ENCODE measurements around the gene C10orf90. TPM values are rescaled to one million over a fixed set of nuclear protein-coding genes. Genes with fewer than 3 reads are reported as not detected.

C10orf90 gene
- polyA plus RNA-seq, 5 donors = 13.0 to 29.3 (median 16.3) TPM

GRCh38 chr10:126675656-126676438, 5.4 kb upstream of the C10orf90 start:
- no peak for DNase-seq

GRCh38 chr10:126674741-126675515, 4.4 kb upstream of the C10orf90 start:
- DNase-seq = no peak

DNA sequence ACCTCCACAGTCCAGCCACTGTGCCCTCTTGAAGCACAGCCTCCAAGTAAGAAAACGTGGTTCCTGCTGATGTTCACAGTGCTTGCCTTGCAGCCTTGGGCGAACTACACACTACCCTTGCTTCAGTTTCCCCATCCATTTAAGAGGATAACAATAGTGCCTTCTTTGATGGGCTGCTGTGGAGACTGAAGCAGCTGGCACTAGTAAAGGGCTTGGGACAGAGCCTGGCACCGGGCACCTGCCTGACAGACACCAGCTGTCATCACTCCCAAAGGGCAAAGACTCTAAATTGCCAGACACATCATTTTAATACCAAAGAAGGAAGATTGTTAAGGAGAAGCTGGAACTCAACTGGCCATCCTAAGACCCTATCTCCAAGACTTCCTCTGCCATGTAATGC, 3.1 kb upstream of the C10orf90 start:
- DNase-seq = no peak

DNA sequence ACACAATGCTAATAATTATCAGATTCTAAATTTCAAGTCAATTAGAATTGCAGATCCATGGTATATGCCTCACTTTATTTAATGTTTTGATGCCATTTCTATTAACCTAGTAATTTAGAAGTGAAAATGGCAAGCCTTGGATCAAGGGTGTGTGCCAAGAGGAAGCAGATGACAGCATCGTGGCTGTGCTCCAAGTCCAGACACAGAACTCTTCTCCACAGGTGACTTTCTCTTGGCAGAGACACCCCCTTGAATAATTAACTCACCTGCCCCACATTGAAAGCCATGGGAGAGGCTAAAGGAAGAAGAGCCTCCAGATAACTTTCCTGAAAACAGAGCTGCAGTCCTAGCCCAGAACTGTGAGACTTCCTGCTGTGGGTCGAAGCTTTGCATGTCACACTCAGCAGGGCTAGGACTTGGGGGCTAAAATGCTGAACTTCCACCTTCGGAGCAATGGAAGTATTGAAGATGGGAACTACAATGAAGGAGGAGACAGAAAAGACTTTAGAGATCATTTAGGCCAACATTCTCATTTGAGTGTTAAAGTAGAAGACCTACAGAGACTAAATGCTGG, 996 bp upstream of the C10orf90 start:
- no peak for DNase-seq

GRCh38 chr10:126670895-126671261, 385 bp upstream of the C10orf90 start:
- DNase-seq = no peak

- no peak for DNase-seq
Observed at GRCh38 chr10:126669168-126669567, 1.3 kb downstream of the C10orf90 start.

DNA sequence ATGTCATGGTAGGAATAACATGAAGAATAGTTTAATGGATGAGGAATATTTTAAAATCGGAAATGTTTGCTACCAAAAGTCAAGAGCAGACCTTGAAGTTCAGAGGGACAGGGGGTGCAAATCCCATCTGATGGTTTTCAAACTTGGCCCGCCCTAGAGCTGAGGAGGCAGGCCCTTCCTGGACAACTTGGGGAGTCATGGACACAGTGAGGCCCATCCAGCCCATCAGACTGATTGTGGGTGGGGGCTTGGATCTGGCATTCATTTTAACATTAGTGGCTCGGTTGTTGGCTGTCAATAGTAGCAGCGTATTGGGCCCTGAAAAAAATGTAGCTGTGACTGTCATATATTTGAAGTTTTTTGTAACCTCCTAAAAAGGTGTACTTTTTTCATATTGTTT, 2.0 kb downstream of the C10orf90 start:
- no peak for DNase-seq

- DNase-seq = no peak
Observed at GRCh38 chr10:126667568-126667967, 2.9 kb downstream of the C10orf90 start.

- DNase-seq = peak in 1 of 2 donors; percentile 24
Observed at GRCh38 chr10:126665207-126665606, 5.3 kb downstream of the C10orf90 start.

GRCh38 chr10:126663880-126664279, 6.6 kb downstream of the C10orf90 start:
- no peak for DNase-seq

DNA sequence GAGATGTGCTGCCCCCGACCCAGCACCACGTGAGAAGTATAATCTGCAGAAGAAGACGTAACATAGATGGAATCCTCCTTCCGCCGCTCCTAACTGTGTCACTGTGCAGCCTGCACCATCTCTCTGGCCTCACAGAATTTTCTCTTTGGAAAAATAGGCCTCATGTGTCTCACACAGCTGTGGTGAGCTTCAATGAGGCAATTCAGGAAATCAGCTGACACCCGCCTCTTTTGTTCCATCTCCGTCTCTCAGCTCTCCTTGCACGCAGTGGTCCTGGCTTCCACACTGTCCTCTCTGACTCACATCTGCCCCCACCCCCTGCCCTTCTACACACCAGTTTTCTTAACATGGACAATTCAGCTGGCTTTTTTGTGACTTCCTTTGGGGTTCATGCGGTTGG, 7.2 kb downstream of the C10orf90 start:
- DNase-seq = no peak

DNA sequence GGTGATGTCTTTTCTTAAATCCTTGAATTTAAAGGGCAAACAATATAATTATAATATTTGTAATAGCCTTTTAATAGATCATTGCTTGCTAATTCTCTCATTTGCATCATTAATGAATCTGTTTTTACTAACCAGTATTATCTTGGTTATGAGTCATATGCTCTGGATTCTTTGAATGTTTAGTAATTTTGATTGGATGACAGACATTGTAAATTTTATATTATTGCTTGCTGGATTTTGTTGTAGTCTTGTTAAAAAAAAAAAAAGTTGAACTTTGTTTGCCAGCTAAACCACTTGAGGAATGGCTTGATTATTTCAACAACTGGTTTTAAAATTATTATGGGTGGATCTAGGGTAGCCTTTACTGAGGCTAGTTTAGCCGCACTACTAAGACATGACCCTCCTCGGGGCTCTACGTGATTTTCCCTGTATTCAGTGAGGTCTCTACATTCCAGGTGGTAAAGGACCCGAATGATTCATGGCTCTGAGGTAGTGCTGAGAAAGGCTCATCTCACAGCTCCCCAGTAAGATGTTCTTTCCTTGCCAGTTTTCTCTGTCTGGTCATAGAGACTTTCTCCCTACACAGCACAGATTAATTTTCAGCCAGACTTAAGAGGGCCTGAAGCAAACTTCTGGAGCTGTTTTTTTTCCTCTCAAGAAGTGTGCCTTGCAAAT, 8.5 kb downstream of the C10orf90 start:
- no peak for DNase-seq

DNA sequence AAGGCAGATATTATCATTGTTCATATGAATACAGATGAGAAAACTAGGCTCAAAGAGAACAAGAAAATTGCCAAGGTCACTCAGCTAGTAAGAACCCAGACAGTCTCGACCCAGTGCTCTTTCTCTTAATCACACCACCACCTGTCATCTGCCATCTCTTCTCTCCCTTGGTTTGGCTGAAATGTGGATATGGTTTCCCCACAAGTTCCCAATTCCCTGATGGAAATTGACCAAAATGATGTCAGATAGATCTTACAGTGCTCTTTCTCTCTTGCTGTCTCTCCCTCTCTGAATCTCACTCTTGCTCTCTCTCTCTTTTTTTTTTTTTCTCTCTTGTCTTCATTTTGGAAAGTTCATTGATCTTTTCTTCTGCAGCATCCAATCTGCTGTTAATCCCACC, 9.1 kb downstream of the C10orf90 start:
- no peak for DNase-seq

- no peak for DNase-seq
Observed at GRCh38 chr10:126659750-126660149, 10.7 kb downstream of the C10orf90 start.

DNA sequence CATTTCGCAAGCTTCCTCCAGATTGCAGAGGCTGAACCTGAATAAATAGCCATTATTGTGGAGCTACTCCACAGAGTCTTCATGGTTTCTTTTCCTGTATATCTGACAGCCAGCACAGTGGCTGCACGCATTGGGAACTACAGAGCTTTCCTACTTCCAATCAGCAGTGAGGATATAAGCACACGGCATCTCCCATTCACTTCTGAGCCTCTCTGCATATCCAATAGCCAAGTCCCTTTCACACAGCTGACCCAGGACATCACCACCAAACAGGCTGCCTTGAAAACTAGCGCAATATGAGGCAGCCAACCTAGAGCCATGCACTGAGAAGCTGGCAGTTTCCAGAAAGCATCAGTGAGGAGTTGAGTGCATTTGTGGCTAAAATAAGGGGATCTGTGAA, 11.6 kb downstream of the C10orf90 start:
- DNase-seq = no peak

DNA sequence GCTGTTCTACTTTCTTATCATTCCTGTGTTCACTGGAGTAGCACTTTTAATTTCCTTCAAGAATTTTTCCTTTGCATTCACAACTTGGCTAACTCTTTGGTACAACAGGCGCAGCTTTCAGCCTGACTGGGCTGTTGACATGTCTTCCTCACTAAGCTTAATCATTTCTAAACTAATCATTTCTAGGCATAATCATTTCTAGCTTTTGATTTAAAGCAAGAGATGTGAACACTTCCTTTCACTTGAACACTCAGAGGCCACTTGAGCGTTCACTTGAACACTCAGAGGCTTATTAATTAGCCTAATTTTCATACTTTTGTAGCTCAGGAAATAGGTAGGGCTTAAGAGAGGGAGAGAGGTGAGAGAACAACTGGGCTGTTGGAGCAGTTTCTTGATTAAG, 15.9 kb downstream of the C10orf90 start:
- DNase-seq = no peak

- no peak for DNase-seq
Observed at GRCh38 chr10:126651467-126651866, 19.0 kb downstream of the C10orf90 start.

DNA sequence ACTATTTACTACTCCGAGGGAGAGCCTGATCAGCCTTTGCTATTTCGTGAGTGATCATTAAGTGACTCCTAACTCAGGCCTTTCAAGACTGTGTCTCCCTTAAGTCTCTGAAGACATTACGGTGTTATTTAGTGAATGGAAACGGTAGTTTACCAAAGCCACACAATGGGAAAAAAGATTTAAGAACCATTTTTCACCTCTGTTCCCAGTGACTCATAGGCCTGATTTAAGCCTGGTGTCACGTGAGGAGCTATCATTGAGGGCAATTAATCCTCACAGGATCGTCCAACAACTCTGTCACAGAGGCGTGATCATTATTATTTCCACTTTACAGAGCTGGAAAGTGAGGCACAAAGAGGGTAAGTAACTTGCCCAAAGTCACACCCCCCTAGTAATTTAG, 20.3 kb downstream of the C10orf90 start:
- no peak for DNase-seq

GRCh38 chr10:126647116-126647515, 23.4 kb downstream of the C10orf90 start:
- DNase-seq = no peak

- no peak for DNase-seq
Observed at GRCh38 chr10:126646110-126646509, 24.4 kb downstream of the C10orf90 start.

GRCh38 chr10:126640401-126640800, 30.1 kb downstream of the C10orf90 start:
- DNase-seq = no peak

DNA sequence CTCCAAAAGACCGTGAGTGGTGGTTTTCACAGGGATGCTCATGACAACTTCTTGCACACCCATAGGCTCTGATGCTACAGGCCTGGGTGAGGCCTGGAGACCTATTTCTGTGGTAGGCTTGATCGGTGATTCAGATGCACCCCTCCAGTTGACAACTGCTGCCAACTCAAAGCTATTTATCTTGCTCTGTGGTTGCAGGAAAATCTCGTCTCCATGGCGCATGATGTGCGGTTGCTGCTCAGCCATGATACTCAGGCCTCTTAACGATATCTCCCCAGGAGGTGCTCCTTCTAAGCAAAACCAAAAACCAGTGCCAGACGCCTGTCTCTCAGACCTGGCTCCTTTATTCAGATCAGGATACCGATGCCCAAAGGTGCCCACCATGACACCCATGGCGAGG, 31.4 kb downstream of the C10orf90 start:
- no peak for DNase-seq

Measured in right lung (tissue), 5 donors.